ENCODE measurements around the gene HIVEP1.
A peak's percentile ranks its signal among the peaks of the same experiment; 100 is the strongest.

The HIVEP1 gene

DNA sequence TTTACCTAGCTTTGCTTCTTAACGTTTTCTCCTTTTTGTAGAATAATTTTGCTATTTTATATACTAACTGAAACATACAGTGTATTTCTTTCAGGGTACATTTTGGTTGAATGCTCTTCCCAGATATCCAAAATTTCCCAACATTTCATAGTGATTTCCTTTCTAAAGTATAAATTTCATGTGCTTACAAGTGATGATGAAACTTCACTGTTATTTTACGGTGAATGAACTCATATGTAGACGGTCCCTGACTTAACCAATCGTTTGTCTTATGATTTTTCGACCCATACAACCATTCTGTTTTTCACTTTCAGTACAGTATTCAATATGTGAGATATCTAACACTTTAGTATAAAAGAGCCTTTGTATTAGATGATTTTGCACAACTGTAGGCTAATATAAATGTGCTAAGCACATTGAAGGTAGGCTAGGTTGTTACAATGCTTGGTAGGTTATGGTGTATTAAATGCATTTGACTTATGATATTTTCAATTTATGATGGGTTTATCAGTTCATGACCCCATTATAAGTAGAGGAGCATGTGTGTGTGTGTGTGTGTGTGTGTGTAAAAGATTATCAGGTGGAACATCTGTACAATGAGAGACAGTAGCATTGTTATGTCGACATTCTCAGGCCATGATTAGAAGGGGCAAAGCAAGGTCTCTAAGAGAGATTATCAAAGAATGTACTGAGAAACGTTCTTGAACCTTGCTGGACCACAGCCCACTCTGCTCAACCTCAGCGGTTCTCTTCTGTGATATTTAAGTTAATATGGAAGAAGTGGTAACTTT lies 20.9 kb downstream of the HIVEP1 start:
- TF ChIP-seq TAF1 (IDR thresholded peaks at IDR 0.05; ENCODE audit: low read depth, low read length) (no peak), SPI1 (IDR thresholded peaks at IDR 0.05; ENCODE audit: low read depth, low read length) (no peak), POU2F2 (IDR thresholded peaks at IDR 0.05; ENCODE audit: low read depth, low read length) (no peak), PAX5 (IDR thresholded peaks at IDR 0.05; ENCODE audit: insufficient read depth, low read length, severe bottlenecking) (no peak), POLR2A (IDR thresholded peaks at IDR 0.05; ENCODE audit: low read depth, low read length) (no peak), POLR2AphosphoS5 (IDR thresholded peaks at IDR 0.05; ENCODE audit: low read depth, low read length) (no peak)
- DNase-seq (ENCODE audit: insufficient read length, low spot score): no peak
- FAIRE-seq: no peak

- TF ChIP-seq POLR2A (IDR thresholded peaks at IDR 0.05; ENCODE audit: low read depth, low read length) (no peak), TAF1 (IDR thresholded peaks at IDR 0.05; ENCODE audit: low read depth, low read length) (no peak), POU2F2 (IDR thresholded peaks at IDR 0.05; ENCODE audit: low read depth, low read length) (no peak), PAX5 (IDR thresholded peaks at IDR 0.05; ENCODE audit: insufficient read depth, low read length, severe bottlenecking) (no peak), SPI1 (IDR thresholded peaks at IDR 0.05; ENCODE audit: low read depth, low read length) (no peak), POLR2AphosphoS5 (IDR thresholded peaks at IDR 0.05; ENCODE audit: low read depth, low read length) (no peak)
- FAIRE-seq: no peak
- no peak for DNase-seq (ENCODE audit: insufficient read length, low spot score)
These were observed 21.7 kb downstream of the HIVEP1 start for GRCh38 chr6:12033770-12034169.

GRCh38 chr6:12034349-12034748 lies 22.2 kb downstream of the HIVEP1 start:
- FAIRE-seq: no peak
- no peak for TF ChIP-seq POU2F2 (IDR thresholded peaks at IDR 0.05; ENCODE audit: low read depth, low read length)
- TF ChIP-seq SPI1 (IDR thresholded peaks at IDR 0.05; ENCODE audit: low read depth, low read length): no peak
- no peak for TF ChIP-seq POLR2A (IDR thresholded peaks at IDR 0.05; ENCODE audit: low read depth, low read length)
- no peak for TF ChIP-seq POLR2AphosphoS5 (IDR thresholded peaks at IDR 0.05; ENCODE audit: low read depth, low read length)
- no peak for DNase-seq (ENCODE audit: insufficient read length, low spot score)

GRCh38 chr6:12034837-12035236 lies 22.7 kb downstream of the HIVEP1 start:
- no peak for FAIRE-seq
- DNase-seq (ENCODE audit: insufficient read length, low spot score): no peak
- no peak for TF ChIP-seq TAF1 (IDR thresholded peaks at IDR 0.05; ENCODE audit: low read depth, low read length)
- no peak for TF ChIP-seq POLR2AphosphoS5 (IDR thresholded peaks at IDR 0.05; ENCODE audit: low read depth, low read length)
- no peak for TF ChIP-seq PAX5 (IDR thresholded peaks at IDR 0.05; ENCODE audit: insufficient read depth, low read length, severe bottlenecking)
- no peak for TF ChIP-seq POU2F2 (IDR thresholded peaks at IDR 0.05; ENCODE audit: low read depth, low read length)
- TF ChIP-seq SPI1 (IDR thresholded peaks at IDR 0.05; ENCODE audit: low read depth, low read length): no peak
- no peak for TF ChIP-seq POLR2A (IDR thresholded peaks at IDR 0.05; ENCODE audit: low read depth, low read length)

GRCh38 chr6:12036766-12037165 lies 24.7 kb downstream of the HIVEP1 start:
- no peak for TF ChIP-seq POU2F2 (IDR thresholded peaks at IDR 0.05; ENCODE audit: low read depth, low read length)
- no peak for TF ChIP-seq PAX5 (IDR thresholded peaks at IDR 0.05; ENCODE audit: insufficient read depth, low read length, severe bottlenecking)
- TF ChIP-seq POLR2A (IDR thresholded peaks at IDR 0.05; ENCODE audit: low read depth, low read length): no peak
- no peak for TF ChIP-seq POLR2AphosphoS5 (IDR thresholded peaks at IDR 0.05; ENCODE audit: low read depth, low read length)
- no peak for TF ChIP-seq SPI1 (IDR thresholded peaks at IDR 0.05; ENCODE audit: low read depth, low read length)
- TF ChIP-seq TAF1 (IDR thresholded peaks at IDR 0.05; ENCODE audit: low read depth, low read length): no peak
- FAIRE-seq (no peak), DNase-seq (ENCODE audit: insufficient read length, low spot score) (no peak)

- no peak for TF ChIP-seq TAF1 (IDR thresholded peaks at IDR 0.05; ENCODE audit: low read depth, low read length)
- TF ChIP-seq PAX5 (IDR thresholded peaks at IDR 0.05; ENCODE audit: insufficient read depth, low read length, severe bottlenecking): no peak
- no peak for TF ChIP-seq POLR2A (IDR thresholded peaks at IDR 0.05; ENCODE audit: low read depth, low read length)
- TF ChIP-seq POLR2AphosphoS5 (IDR thresholded peaks at IDR 0.05; ENCODE audit: low read depth, low read length): no peak
- TF ChIP-seq SPI1 (IDR thresholded peaks at IDR 0.05; ENCODE audit: low read depth, low read length): no peak
- no peak for TF ChIP-seq POU2F2 (IDR thresholded peaks at IDR 0.05; ENCODE audit: low read depth, low read length)
- no peak for FAIRE-seq
- no peak for DNase-seq (ENCODE audit: insufficient read length, low spot score)
These were observed 25.7 kb downstream of the HIVEP1 start for GRCh38 chr6:12037798-12038197.

GRCh38 chr6:12039540-12040459 lies 27.7 kb downstream of the HIVEP1 start:
- DNase-seq (ENCODE audit: insufficient read length, low spot score) (no peak), FAIRE-seq (peak; percentile 13)
- 0 out of 2 replicates have a peak, but pooled peaks have one; percentile 34 for TF ChIP-seq POLR2AphosphoS5 (IDR thresholded peaks at IDR 0.05; ENCODE audit: low read depth, low read length)
- TF ChIP-seq SPI1 (IDR thresholded peaks at IDR 0.05; ENCODE audit: low read depth, low read length): no peak

- DNase-seq (ENCODE audit: insufficient read length, low spot score) (no peak), FAIRE-seq (peak; percentile 90)
- TF ChIP-seq PAX5 (IDR thresholded peaks at IDR 0.05; ENCODE audit: insufficient read depth, low read length, severe bottlenecking): no peak
- peak; percentile 73 for TF ChIP-seq POLR2A (IDR thresholded peaks at IDR 0.05; ENCODE audit: low read depth, low read length)
- 0 out of 2 replicates have a peak, but pooled peaks have one; percentile 39 for TF ChIP-seq SPI1 (IDR thresholded peaks at IDR 0.05; ENCODE audit: low read depth, low read length)
- peak; percentile 74 for TF ChIP-seq POU2F2 (IDR thresholded peaks at IDR 0.05; ENCODE audit: low read depth, low read length)
- peak; percentile 73 for TF ChIP-seq POLR2AphosphoS5 (IDR thresholded peaks at IDR 0.05; ENCODE audit: low read depth, low read length)
- TF ChIP-seq TAF1 (IDR thresholded peaks at IDR 0.05; ENCODE audit: low read depth, low read length): no peak
These were observed 35.2 kb downstream of the HIVEP1 start for GRCh38 chr6:12047304-12047703.

DNA sequence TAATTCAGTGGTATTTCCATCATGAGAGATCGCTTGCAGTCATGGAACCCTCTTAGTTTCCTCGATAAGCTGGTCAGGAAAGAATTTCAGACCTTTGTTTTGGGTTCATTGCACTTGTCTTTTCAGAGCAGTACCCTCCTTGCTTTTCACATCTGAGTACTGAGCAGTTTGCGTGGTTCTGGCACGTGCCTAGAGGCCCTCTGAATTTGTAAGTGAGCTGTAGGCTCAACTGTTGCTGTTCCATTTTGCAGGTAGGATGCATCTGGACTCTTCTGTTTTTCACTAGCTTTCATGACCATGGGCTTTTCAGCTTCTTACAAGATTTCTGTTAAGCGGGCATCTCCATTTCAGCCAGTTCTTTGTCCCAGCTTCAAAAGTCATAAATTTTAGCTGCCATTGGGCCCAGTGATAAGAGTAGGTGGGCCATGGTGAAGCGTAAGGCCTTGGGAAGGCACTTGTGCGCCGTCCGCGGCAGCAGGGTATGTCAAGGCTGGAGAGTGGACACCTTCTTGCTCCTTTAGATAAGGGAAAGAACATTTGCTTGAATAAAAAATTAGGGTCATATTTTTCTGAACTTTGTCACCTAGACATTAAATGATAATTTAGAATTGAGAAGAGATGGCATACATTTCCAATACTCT lies 35.8 kb downstream of the HIVEP1 start:
- no peak for FAIRE-seq

More for the DNA sequence above, 35.8 kb downstream of the HIVEP1 start:
- TF ChIP-seq POLR2AphosphoS5 (IDR thresholded peaks at IDR 0.05; ENCODE audit: low read depth, low read length) (peak; percentile 12; the same call in 1 of the 2 replicates), TAF1 (IDR thresholded peaks at IDR 0.05; ENCODE audit: low read depth, low read length) (no peak)
- DNase-seq (ENCODE audit: insufficient read length, low spot score): no peak

Data from GM12891 (cell line).